ENCODE results near the gene GRIK3. TPM values are rescaled to one million over a fixed set of nuclear protein-coding genes. Genes with fewer than 3 reads are reported as not detected.

GRIK3 gene
- total RNA-seq, 4 donors from 2014 or later: 0.13 to 0.42 (median 0.15) TPM; not detected in 1

GRCh38 chr1:36913484-36914060 lies 120.7 kb downstream of the GRIK3 start:
- DNase-seq: no peak
- intact Hi-C loops (cut with DNase I): no loop called here

GRCh38 chr1:36913016-36913415 lies 121.3 kb downstream of the GRIK3 start:
- H3K9me3 ChIP-seq: no peaks in the 10 kb centered on the region
- intact Hi-C loops (cut with DNase I): no loop called here
- H3K4me1 ChIP-seq: no peaks in the 10 kb centered on the region
- no peak for DNase-seq
- no peaks in the 10 kb centered on the region for H3K36me3 ChIP-seq
- no peak for TF ChIP-seq POLR2A (IDR thresholded peaks at IDR 0.05)
- no peak for TF ChIP-seq CTCF (IDR thresholded peaks at IDR 0.05)
- H3K27me3 ChIP-seq: no peaks in the 10 kb centered on the region
- 59 to 79% methylated on average over 5 of the region's 5 CpGs for WGBS, 2 donors
- H3K4me3 ChIP-seq (replicated peaks in 1 of 3): no peak overlapping the region
- no peak overlapping the region for H3K27ac ChIP-seq

More at GRCh38 chr1:36913484-36914060, 120.7 kb downstream of the GRIK3 start:
- 13 to 16% methylated on average over 4 of the region's 4 CpGs for WGBS, 2 donors
- Histone ChIP-seq H3K36me3 (no peaks in the 10 kb centered on the region), H3K27me3 (no peaks in the 10 kb centered on the region), H3K9me3 (no peaks in the 10 kb centered on the region), H3K4me1 (no peaks in the 10 kb centered on the region), H3K27ac (no peak overlapping the region), H3K4me3 (replicated peaks in 1 of 3) (no peak overlapping the region)
- TF ChIP-seq POLR2A (IDR thresholded peaks at IDR 0.05): no peak

- 56% methylated on average over 7 of the region's 7 CpGs for WGBS, 2 donors
- Histone ChIP-seq H3K4me3 (replicated peaks in 1 of 3) (no peak overlapping the region), H3K27me3 (no peaks in the 10 kb centered on the region), H3K4me1 (no peaks in the 10 kb centered on the region), H3K36me3 (no peaks in the 10 kb centered on the region), H3K9me3 (no peaks in the 10 kb centered on the region), H3K27ac (no peak overlapping the region)
- intact Hi-C loops (cut with DNase I): no loop called here
- DNase-seq: no peak
- TF ChIP-seq CTCF (IDR thresholded peaks at IDR 0.05) (no peak), POLR2A (IDR thresholded peaks at IDR 0.05) (no peak)
Observed at GRCh38 chr1:36912365-36912865, 121.9 kb downstream of the GRIK3 start.

- DNase-seq: no peak
- no peaks in the 10 kb centered on the region for H3K9me3 ChIP-seq
- no peaks in the 10 kb centered on the region for H3K27me3 ChIP-seq
- no peak for TF ChIP-seq POLR2A (IDR thresholded peaks at IDR 0.05)
- TF ChIP-seq CTCF (IDR thresholded peaks at IDR 0.05): no peak
- H3K27ac ChIP-seq: no peak overlapping the region
- no peak overlapping the region for H3K4me3 ChIP-seq (replicated peaks in 1 of 3)
- WGBS, 2 donors: 68 to 69% methylated on average over 20 to 21 of the region's 21 CpGs
- intact Hi-C loops (cut with DNase I): no loop called here
- H3K36me3 ChIP-seq: no peaks in the 10 kb centered on the region
- no peaks in the 10 kb centered on the region for H3K4me1 ChIP-seq
Observed at GRCh38 chr1:36911561-36912364, 122.6 kb downstream of the GRIK3 start.

- Histone ChIP-seq H3K27me3 (no peaks in the 10 kb centered on the region), H3K4me3 (replicated peaks in 1 of 3) (no peak overlapping the region), H3K4me1 (no peaks in the 10 kb centered on the region), H3K36me3 (no peaks in the 10 kb centered on the region), H3K9me3 (no peaks in the 10 kb centered on the region), H3K27ac (no peak overlapping the region)
- intact Hi-C loops (cut with DNase I): no loop called here
- TF ChIP-seq CTCF (IDR thresholded peaks at IDR 0.05) (no peak), POLR2A (IDR thresholded peaks at IDR 0.05) (no peak)
- no peak for DNase-seq
- 63 to 70% methylated on average over 9 of the region's 9 CpGs for WGBS, 2 donors
Observed at GRCh38 chr1:36910886-36911540, 123.3 kb downstream of the GRIK3 start.
